Nephron progenitor cell (in vitro differentiated cells): ENCODE data around the gene ZNF154.

Experiments used
- DNase-seq: peaks from one replicate; pipeline ENCODE4 v3.0.0; 2021
- H3K27ac Mint-ChIP-seq: 2 replicates; pipeline ENCODE4 v1.8.0; 2021; ENCODE audit warnings: mild to moderate bottlenecking, moderate library complexity, mixed read lengths
- H3K27me3 Mint-ChIP-seq: 2 replicates; pipeline ENCODE4 v1.8.0; 2021; ENCODE audit warnings: mild to moderate bottlenecking, low read depth, mixed read lengths; ENCODE audit not compliant: poor library complexity
- H3K36me3 Mint-ChIP-seq: 2 replicates; pipeline ENCODE4 v1.8.0; 2021; ENCODE audit warnings: low read depth, mixed read lengths
- H3K4me1 Mint-ChIP-seq: 2 replicates; pipeline ENCODE4 v1.8.0; 2021; ENCODE audit warnings: mixed read lengths
- H3K4me3 Mint-ChIP-seq: 2 replicates; pipeline ENCODE4 v1.8.0; 2021; ENCODE audit warnings: mild to moderate bottlenecking, moderate library complexity, mixed read lengths
- H3K9me3 Mint-ChIP-seq: 2 replicates; pipeline ENCODE4 v1.8.0; 2021; ENCODE audit warnings: mild to moderate bottlenecking, moderate library complexity, mixed read lengths
- CTCF ChIP-seq: fragments of 200-600 bp; sonication (generic); IDR thresholded peaks from 2 replicates; pipeline ENCODE4 v1.5.0; 2021; ENCODE audit warnings: antibody characterized with exemption

Gene ZNF154

GRCh38 chr19:57708641-57709361 lies at the start of gene ZNF154:
TSS of gene ZNF154 (minus strand) at chr19:57709204. CDS start at chr19:57708971, 233 bp downstream.
- Mint-ChIP-seq H3K27ac (peak within 1 kb of the TSS; percentile 45), H3K36me3 (peaks cover 84% of the 10 kb centered on the region), H3K27me3 (peaks cover 10% of the 10 kb centered on the region), H3K4me3 (peak within 1 kb of the TSS; percentile 95), H3K4me1 (peaks cover 10% of the 10 kb centered on the region), H3K9me3 (peaks cover 90% of the 10 kb centered on the region)
- no peak for TF ChIP-seq CTCF
- peak; percentile 30 for DNase-seq

GRCh38 chr19:57757941-57758340 lies 48.9 kb upstream of the ZNF154 start:
- peaks cover 35% of the 10 kb centered on the region for H3K9me3 Mint-ChIP-seq
- H3K27ac Mint-ChIP-seq: no peak overlapping the region
- no peaks in the 10 kb centered on the region for H3K4me1 Mint-ChIP-seq
- H3K36me3 Mint-ChIP-seq: peaks cover 98% of the 10 kb centered on the region
- DNase-seq: no peak
- no peak overlapping the region for H3K4me3 Mint-ChIP-seq
- H3K27me3 Mint-ChIP-seq: peaks cover 3% of the 10 kb centered on the region
- TF ChIP-seq CTCF: no peak

GRCh38 chr19:57755031-57755430 lies 46.0 kb upstream of the ZNF154 start:
- TF ChIP-seq CTCF: no peak
- H3K4me1 Mint-ChIP-seq: no peaks in the 10 kb centered on the region
- peaks cover 11% of the 10 kb centered on the region for H3K27me3 Mint-ChIP-seq
- DNase-seq: no peak
- no peak overlapping the region for H3K4me3 Mint-ChIP-seq
- H3K27ac Mint-ChIP-seq: no peak overlapping the region
- H3K9me3 Mint-ChIP-seq: peaks cover 63% of the 10 kb centered on the region
- H3K36me3 Mint-ChIP-seq: peaks cover 98% of the 10 kb centered on the region

- Mint-ChIP-seq H3K4me3 (no peak overlapping the region), H3K36me3 (peaks cover 98% of the 10 kb centered on the region), H3K27ac (no peak overlapping the region), H3K27me3 (peaks cover 11% of the 10 kb centered on the region), H3K4me1 (no peaks in the 10 kb centered on the region), H3K9me3 (peaks cover 72% of the 10 kb centered on the region)
- no peak for TF ChIP-seq CTCF
- no peak for DNase-seq
Observed at GRCh38 chr19:57754091-57754673, 45.2 kb upstream of the ZNF154 start.

- H3K4me3 Mint-ChIP-seq: peak overlapping the region; percentile 95
- peaks cover 10% of the 10 kb centered on the region for H3K27me3 Mint-ChIP-seq
- H3K27ac Mint-ChIP-seq: peak overlapping the region; percentile 86
- peaks cover 71% of the 10 kb centered on the region for H3K36me3 Mint-ChIP-seq
- peaks cover 78% of the 10 kb centered on the region for H3K9me3 Mint-ChIP-seq
- TF ChIP-seq CTCF: no peak
- peaks cover 23% of the 10 kb centered on the region for H3K4me1 Mint-ChIP-seq
- no peak for DNase-seq
Observed at GRCh38 chr19:57748029-57748428, 39.0 kb upstream of the ZNF154 start.

- H3K36me3 Mint-ChIP-seq: peaks cover 66% of the 10 kb centered on the region
- H3K27me3 Mint-ChIP-seq: peaks cover 10% of the 10 kb centered on the region
- H3K27ac Mint-ChIP-seq: no peak overlapping the region
- no peak for DNase-seq
- H3K4me3 Mint-ChIP-seq: peak overlapping the region; percentile 95
- H3K4me1 Mint-ChIP-seq: peaks cover 23% of the 10 kb centered on the region
- TF ChIP-seq CTCF: no peak
- peaks cover 72% of the 10 kb centered on the region for H3K9me3 Mint-ChIP-seq
Observed at GRCh38 chr19:57747472-57747807, 38.4 kb upstream of the ZNF154 start.
